C4-2B (cell line): ENCODE results near the gene PRIMA1.

ENCODE experiments used
- CTCF ChIP-seq: fragments of 450-650 bp; conservative IDR thresholded peaks from 2 replicates; pipeline ENCODE4 v1.5.1; 2017; ENCODE audit warnings: mild to moderate bottlenecking
- ZFX ChIP-seq: fragments of 450-650 bp; IDR thresholded peaks from 2 replicates; pipeline ENCODE4 v1.6.1; 2017

GRCh38 chr14:93790966-93791365 lies 2.7 kb upstream of the PRIMA1 start:
- TF ChIP-seq CTCF (no peak), ZFX (no peak)
